ENCODE measurements around the gene TMEM204. TPM values are rescaled to one million over a fixed set of nuclear protein-coding genes. Genes with fewer than 3 reads are reported as not detected.

Gene TMEM204
- polyA plus RNA-seq, 1 donor from 2014 or later, result not detected

- Histone ChIP-seq H3K4me2 (ENCODE audit: low read length) (no peak overlapping the region), H3F3A (ENCODE audit: insufficient read depth, low read length, poor library complexity, severe bottlenecking) (no peaks in the 10 kb centered on the region), H3K9ac (ENCODE audit: low read length) (no peak overlapping the region), H2AFZ (ENCODE audit: low read depth, low read length) (no peak overlapping the region), H3K27me3 (ENCODE audit: insufficient read depth, low read depth, low read length) (no peaks in the 10 kb centered on the region), H3K4me3 (ENCODE audit: low read length) (no peak overlapping the region), H3K9me2 (ENCODE audit: insufficient read depth, low read length) (no peaks in the 10 kb centered on the region), H4K20me1 (ENCODE audit: insufficient read depth) (no peaks in the 10 kb centered on the region), H3K9me3 (ENCODE audit: low read length) (no peaks in the 10 kb centered on the region), H3K79me2 (replicated peaks; ENCODE audit: insufficient read depth, low read length) (no peaks in the 10 kb centered on the region), H3K36me3 (ENCODE audit: insufficient read depth, low read length) (no peaks in the 10 kb centered on the region), H3K27ac (ENCODE audit: low read length) (no peak overlapping the region)
- TF ChIP-seq MXI1 (conservative IDR thresholded peaks at IDR 0.05; ENCODE audit: poor library complexity, severe bottlenecking) (no peak), REST (IDR thresholded peaks at IDR 0.05; ENCODE audit: borderline replicate concordance) (no peak), CTCF (IDR thresholded peaks at IDR 0.05; ENCODE audit: poor library complexity, severe bottlenecking) (no peak), EZH2 (IDR thresholded peaks at IDR 0.05; ENCODE audit: borderline replicate concordance, insufficient read depth, low read length, poor library complexity, severe bottlenecking) (no peak), TAF1 (IDR thresholded peaks at IDR 0.05; ENCODE audit: low read depth) (no peak), POLR2AphosphoS5 (IDR thresholded peaks at IDR 0.05) (no peak), SMC3 (conservative IDR thresholded peaks at IDR 0.05; ENCODE audit: poor library complexity) (no peak), RAD21 (conservative IDR thresholded peaks at IDR 0.05) (no peak), EP300 (conservative IDR thresholded peaks at IDR 0.05; ENCODE audit: poor library complexity, severe bottlenecking) (no peak)
Observed at GRCh38 chr16:1602285-1602684, 68.8 kb downstream of the TMEM204 start.

Other genes starting within 250 kb of the TMEM204 start
- 111 and 126 TPM in 2 replicates for gene UBE2I, start 224.0 kb upstream of the TMEM204 start, polyA plus RNA-seq
- gene BAIAP3, start 200.0 kb upstream of the TMEM204 start, polyA plus RNA-seq, result 65.2 and 93.7 TPM in 2 replicates
- gene TSR3, start 181.8 kb upstream of the TMEM204 start, polyA plus RNA-seq, result 102 and 106 TPM in 2 replicates
- 74.2 and 90.5 TPM in 2 replicates for gene GNPTG, start 181.7 kb upstream of the TMEM204 start, polyA plus RNA-seq
- 11.9 and 13.0 TPM in 2 replicates for gene UNKL, start 119.0 kb upstream of the TMEM204 start, polyA plus RNA-seq
- 37.3 and 41.0 TPM in 2 replicates for gene UQCC4, start 112.9 kb upstream of the TMEM204 start, polyA plus RNA-seq
- gene PERCC1, start 102.6 kb upstream of the TMEM204 start, polyA plus RNA-seq, result not detected in 2 replicates
- gene CCDC154, start 89.1 kb upstream of the TMEM204 start, polyA plus RNA-seq, result 3.1 and 3.3 TPM in 2 replicates
- gene CLCN7, start 58.6 kb upstream of the TMEM204 start, polyA plus RNA-seq, result 40.9 and 53.2 TPM in 2 replicates
- not detected in 2 replicates for gene PTX4, start 44.7 kb upstream of the TMEM204 start, polyA plus RNA-seq
- gene TELO2, start 40.3 kb upstream of the TMEM204 start, polyA plus RNA-seq, result 50.4 and 55.5 TPM in 2 replicates
- 28.1 and 38.9 TPM in 2 replicates for gene IFT140, start 78.4 kb downstream of the TMEM204 start, polyA plus RNA-seq
- gene CRAMP1, start 78.7 kb downstream of the TMEM204 start, polyA plus RNA-seq, result 11.1 and 11.9 TPM in 2 replicates
- gene JPT2, start 144.6 kb downstream of the TMEM204 start, polyA plus RNA-seq, result 44.9 and 61.4 TPM in 2 replicates
- 51.0 and 68.7 TPM in 2 replicates for gene MAPK8IP3, start 172.5 kb downstream of the TMEM204 start, polyA plus RNA-seq
- gene NME3, start 237.9 kb downstream of the TMEM204 start, polyA plus RNA-seq, result 102 and 145 TPM in 2 replicates
- 21.2 and 25.6 TPM in 2 replicates for gene EME2, start 239.1 kb downstream of the TMEM204 start, polyA plus RNA-seq
- gene MRPS34, start 239.5 kb downstream of the TMEM204 start, polyA plus RNA-seq, result 113 and 152 TPM in 2 replicates
- gene SPSB3, start 248.9 kb downstream of the TMEM204 start, polyA plus RNA-seq, result 315 and 373 TPM in 2 replicates
- gene NUBP2, start 249.3 kb downstream of the TMEM204 start, polyA plus RNA-seq, result 213 and 246 TPM in 2 replicates

Data from neural cell (in vitro differentiated cells).